Common myeloid progenitor, CD34-positive (primary cell): ENCODE measurements around the gene KLK1.

Experiments
- CTCF ChIA-PET: fragments of 350-600 bp; sonication (Branson Sonifier 250); formaldehyde crosslinking; loops from one replicate; lab custom pipeline; 2021; ENCODE audit warnings: antibody characterized with exemption; lab: Charles Lee
- POLR2A ChIA-PET: fragments of 350-600 bp; sonication (Branson Sonifier 250); formaldehyde crosslinking; loops from one replicate; lab custom pipeline; 2021; ENCODE audit warnings: antibody characterized with exemption; lab: Charles Lee
- DNase-seq, 3 donors: peaks; one replicate each; pipeline versions ENCODE4 v3.0.0 to v3.0.0-alpha.2; 2013
- H3K27ac ChIP-seq, 2 experiments: 1 replicate in 1 of 2; 2 replicates in 1 of 2; pipeline ENCODE4 v1.7.0; 2013; ENCODE audit warnings: inconsistent platforms in 2 of 2, low read length in 2 of 2, mild to moderate bottlenecking in 2 of 2, low read depth in 1 of 2, moderate library complexity in 1 of 2; ENCODE audit not compliant: severe bottlenecking in 2 of 2, insufficient read depth in 1 of 2, poor library complexity in 1 of 2
- H3K27me3 ChIP-seq, 5 experiments: replicated peaks in 2 of 5; 1 replicate in 3 of 5; 2 replicates in 2 of 5; pipeline versions ENCODE4 v1.6.1 to v1.7.0; 2013; ENCODE audit warnings: low read length in 4 of 5, mild to moderate bottlenecking in 2 of 5, moderate library complexity in 2 of 5, inconsistent platforms in 1 of 5; ENCODE audit not compliant: insufficient read depth in 5 of 5, control insufficient read depth in 4 of 5
- H3K36me3 ChIP-seq, 4 experiments: 1 replicate in 2 of 4; 2 replicates in 2 of 4; pipeline versions ENCODE4 v1.6.1 to v1.7.0; 2013; ENCODE audit warnings: low read length in 3 of 4, control low read depth in 1 of 4, mild to moderate bottlenecking in 1 of 4; ENCODE audit not compliant: control insufficient read depth in 4 of 4, insufficient read depth in 4 of 4
- H3K4me1 ChIP-seq, 4 experiments: 1 replicate in 3 of 4; 2 replicates in 1 of 4; pipeline versions ENCODE4 v1.6.1 to v1.7.1; 2013; ENCODE audit warnings: low read length in 3 of 4, mild to moderate bottlenecking in 3 of 4, control low read depth in 1 of 4, inconsistent platforms in 1 of 4, moderate library complexity in 1 of 4; ENCODE audit not compliant: control insufficient read depth in 4 of 4, insufficient read depth in 4 of 4; ENCODE audit errors: control extremely low read depth in 1 of 4
- H3K4me3 ChIP-seq, 7 experiments: 1 replicate in 4 of 7; 2 replicates in 3 of 7; pipeline versions ENCODE4 v1.5.1 to v1.7.0; 2013; ENCODE audit warnings: mild to moderate bottlenecking in 7 of 7, low read length in 6 of 7, moderate library complexity in 6 of 7, inconsistent platforms in 2 of 7, low read depth in 2 of 7, control low read depth in 1 of 7; ENCODE audit not compliant: insufficient read depth in 4 of 7, control insufficient read depth in 1 of 7; ENCODE audit errors: extremely low read depth in 1 of 7
- H3K9me3 ChIP-seq, 5 experiments: 1 replicate in 4 of 5; 2 replicates in 1 of 5; pipeline versions ENCODE4 v1.6.1 to v1.7.1; 2013; ENCODE audit warnings: low read length in 4 of 5, mild to moderate bottlenecking in 2 of 5, inconsistent platforms in 1 of 5, low read depth in 1 of 5, moderate library complexity in 1 of 5; ENCODE audit not compliant: control insufficient read depth in 4 of 5, insufficient read depth in 2 of 5; ENCODE audit errors: control extremely low read depth in 1 of 5
- WGBS: methylation state at CpG from one replicate; pipeline ENCODE4 v1.1.5; 2013; ENCODE audit not compliant: insufficient coverage; 5-methylcytosine and 5-hydroxymethylcytosine counted together

Gene KLK1

DNA sequence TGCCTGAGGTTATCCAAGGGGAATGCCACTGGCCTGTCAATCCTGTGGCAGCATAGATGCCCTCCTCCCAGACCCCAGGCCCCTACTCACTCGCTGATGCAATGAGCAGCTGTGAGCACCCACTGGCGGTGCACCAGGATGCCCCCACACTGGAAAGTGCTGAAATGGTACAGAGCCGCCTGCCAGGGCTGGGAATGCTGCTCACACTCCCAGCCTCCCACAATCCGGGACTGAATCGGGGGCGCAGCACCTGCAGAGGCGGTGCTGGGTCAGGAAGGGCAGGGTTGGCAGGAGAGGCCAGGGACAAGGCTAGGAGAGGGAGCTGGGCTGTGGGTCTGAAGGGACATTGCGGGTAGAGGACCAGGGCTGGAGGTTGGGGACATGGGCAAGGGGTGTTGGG lies 2.0 kb downstream of the KLK1 start:
- Histone ChIP-seq H3K4me3 (no peak overlapping the region), H3K4me1 (peaks cover 0 to 15% (median 10%) of the 10 kb centered on the region in 4 experiments), H3K27ac (no peak overlapping the region), H3K36me3 (no peaks in the 10 kb centered on the region), H3K9me3 (peaks cover 0 to 2% (median 0%) of the 10 kb centered on the region in 5 experiments), H3K27me3 (peaks cover 2 to 86% (median 39%) of the 10 kb centered on the region in 5 experiments)
- no peak for DNase-seq
- ChIA-PET CTCF (no interaction called here), POLR2A (no interaction called here)
- 57% methylated on average over 7 of the region's 8 CpGs for WGBS

DNA sequence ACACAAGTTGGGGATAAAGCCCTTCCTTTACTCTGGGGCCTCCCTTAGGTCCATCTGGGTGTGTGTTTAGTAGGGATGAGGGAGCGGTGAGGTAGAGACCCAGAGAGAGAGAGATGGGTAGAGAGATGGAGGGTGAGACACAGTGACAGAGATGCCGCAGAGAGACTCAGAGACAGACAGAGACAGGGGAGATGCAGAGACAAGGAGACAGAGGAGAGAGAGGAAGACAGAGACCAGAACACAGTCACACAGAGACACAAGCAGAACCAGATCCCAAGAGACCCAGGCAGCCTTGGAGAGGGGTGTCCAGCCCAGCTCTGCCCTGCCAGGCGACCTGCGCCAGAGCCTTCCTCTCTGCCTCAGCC lies 2.4 kb downstream of the KLK1 start:
- ChIA-PET POLR2A (no interaction called here), CTCF (no interaction called here)
- 63% methylated on average over 2 of the region's 4 CpGs for WGBS
- Histone ChIP-seq H3K36me3 (no peaks in the 10 kb centered on the region), H3K27ac (peak overlapping the region in 1 of 2 experiments; percentile 54), H3K27me3 (peaks cover 4 to 86% (median 43%) of the 10 kb centered on the region in 5 experiments), H3K4me1 (peaks cover 0 to 15% (median 10%) of the 10 kb centered on the region in 4 experiments), H3K4me3 (no peak overlapping the region), H3K9me3 (no peaks in the 10 kb centered on the region)
- no peak for DNase-seq

DNA sequence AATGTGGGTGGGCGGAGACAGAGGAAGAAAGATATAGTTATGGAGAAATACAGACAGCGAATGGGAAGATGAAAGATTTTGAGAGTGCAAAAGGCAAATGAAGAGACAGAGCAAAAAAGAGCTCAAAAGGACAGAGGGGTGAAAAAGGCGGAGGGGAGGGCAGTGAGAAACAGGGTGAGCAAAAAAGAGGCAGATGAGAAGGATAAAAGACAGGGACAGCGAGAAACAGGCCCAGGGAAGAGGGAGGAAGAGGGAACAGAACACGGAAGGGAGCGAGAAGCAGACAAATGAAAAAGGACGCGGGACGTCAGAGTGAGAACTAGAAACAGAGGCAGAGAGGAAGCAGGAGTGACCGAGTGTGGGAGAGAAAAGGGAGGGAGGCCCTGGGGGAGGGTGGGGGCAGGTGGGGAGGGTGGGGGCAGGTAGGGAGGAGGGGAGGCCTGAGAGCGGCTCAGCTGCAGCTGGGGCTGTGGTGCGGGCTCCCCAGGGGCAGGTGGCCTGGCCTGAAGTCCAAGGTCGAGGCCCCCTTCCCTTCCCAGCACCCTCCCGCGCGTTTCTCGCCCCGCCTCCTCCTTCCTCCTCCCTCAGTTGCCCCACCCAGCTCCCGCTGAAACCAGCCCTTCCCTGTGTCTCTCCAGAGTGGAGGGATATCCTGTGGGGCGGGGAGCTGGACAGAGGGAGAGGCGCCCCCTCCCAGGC lies 2.9 kb downstream of the KLK1 start:
- Histone ChIP-seq H3K9me3 (peaks cover 0 to 3% (median 0%) of the 10 kb centered on the region in 5 experiments), H3K36me3 (no peaks in the 10 kb centered on the region), H3K4me1 (peaks cover 0 to 15% (median 10%) of the 10 kb centered on the region in 4 experiments), H3K27ac (peak overlapping the region in 1 of 2 experiments; percentile 54), H3K27me3 (peaks cover 5 to 90% (median 41%) of the 10 kb centered on the region in 5 experiments), H3K4me3 (no peak overlapping the region)
- ChIA-PET POLR2A (no interaction called here), CTCF (no interaction called here)
- DNase-seq, result no peak
- WGBS, result 9% methylated on average over 12 of the region's 21 CpGs

DNA sequence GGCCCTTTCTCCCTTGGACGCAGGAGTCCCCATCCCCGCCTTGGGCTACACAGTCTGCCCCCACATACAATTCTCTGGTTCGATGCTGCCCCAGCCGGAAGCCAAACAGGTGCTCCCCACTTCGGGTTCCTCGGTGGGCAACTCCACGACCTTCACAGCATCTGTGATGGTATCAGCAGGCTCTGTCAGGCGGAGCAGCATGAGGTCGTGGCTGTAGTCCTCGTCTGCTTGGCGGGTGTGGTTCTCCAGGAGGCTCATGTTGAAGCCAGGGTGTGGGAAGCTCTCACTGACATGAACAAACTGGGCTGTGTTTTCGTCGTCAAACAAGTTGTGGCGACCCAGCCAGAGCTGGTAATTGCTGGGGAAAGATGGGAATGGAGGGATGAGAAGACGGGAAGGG lies 3.5 kb downstream of the KLK1 start:
- H3K27ac ChIP-seq, result no peak overlapping the region
- WGBS, result 2% methylated on average over 9 of the region's 15 CpGs
- ChIA-PET CTCF (no interaction called here), POLR2A (no interaction called here)
- no peak for DNase-seq
- H3K9me3 ChIP-seq, result peaks cover 0 to 7% (median 0%) of the 10 kb centered on the region in 5 experiments
- H3K36me3 ChIP-seq, result no peaks in the 10 kb centered on the region
- no peak overlapping the region for H3K4me3 ChIP-seq
- peaks cover 0 to 15% (median 10%) of the 10 kb centered on the region in 4 experiments for H3K4me1 ChIP-seq
- peaks cover 5 to 95% (median 40%) of the 10 kb centered on the region in 5 experiments for H3K27me3 ChIP-seq

DNA sequence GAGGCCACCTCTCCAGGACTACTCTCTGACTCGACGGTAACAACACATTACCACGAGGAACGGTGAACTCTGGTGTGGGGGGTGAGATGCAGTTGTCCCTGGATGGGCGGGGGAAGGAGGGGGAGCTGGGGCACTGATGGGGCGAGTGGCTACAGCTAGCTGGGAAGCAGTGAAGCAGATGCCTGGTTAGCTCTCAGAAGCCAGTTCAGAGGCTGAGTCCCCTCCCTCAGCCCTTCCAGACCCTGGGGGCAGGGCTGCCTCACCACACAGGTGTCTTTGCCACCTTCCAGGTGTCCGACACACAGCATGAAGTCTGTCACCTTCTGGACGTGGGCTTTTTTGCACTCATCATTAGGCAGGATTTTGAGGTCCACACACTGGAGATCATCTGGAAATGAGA lies 4.0 kb downstream of the KLK1 start:
- CTCF ChIA-PET, result no interaction called here

DNA sequence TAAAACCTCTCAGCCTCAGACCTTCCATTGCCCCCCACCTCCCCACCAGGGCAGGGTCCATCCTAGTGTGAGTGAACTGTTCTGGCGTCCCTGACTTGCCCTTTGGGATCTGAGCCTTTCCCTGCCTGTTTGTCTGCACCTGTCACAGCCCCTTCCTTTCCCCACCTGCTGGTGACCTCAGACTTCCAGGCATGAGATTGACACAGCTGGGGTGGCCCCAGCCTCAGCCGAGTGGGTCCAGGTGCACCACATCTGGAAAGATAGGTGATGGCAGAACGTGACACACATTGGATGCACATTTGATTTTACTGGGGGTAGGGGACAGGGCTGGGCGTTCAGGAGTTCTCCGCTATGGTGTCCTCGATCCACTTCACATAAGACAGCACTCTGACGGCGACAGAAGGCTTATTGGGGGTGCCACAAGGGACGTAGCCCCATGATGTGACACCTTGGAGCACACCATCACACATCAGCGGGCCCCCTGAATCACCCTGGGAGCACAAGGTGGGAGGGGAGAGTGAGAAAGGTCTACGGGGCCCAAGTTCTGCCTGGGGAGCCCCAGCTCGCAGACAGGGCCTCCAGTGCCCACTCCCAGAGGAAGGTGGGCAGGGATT lies 4.6 kb downstream of the KLK1 start:
- no peak overlapping the region for H3K4me3 ChIP-seq
- H3K27me3 ChIP-seq, result peaks cover 10 to 97% (median 42%) of the 10 kb centered on the region in 5 experiments
- H3K27ac ChIP-seq, result no peak overlapping the region
- CTCF ChIA-PET, result no interaction called here
- DNase-seq, result no peak
- H3K36me3 ChIP-seq, result no peaks in the 10 kb centered on the region
- POLR2A ChIA-PET, result no interaction called here
- H3K9me3 ChIP-seq, result peaks cover 0 to 7% (median 0%) of the 10 kb centered on the region in 5 experiments
- 67% methylated on average over 9 of the region's 12 CpGs for WGBS
- peaks cover 0 to 15% (median 10%) of the 10 kb centered on the region in 4 experiments for H3K4me1 ChIP-seq

More for the DNA sequence above, 4.0 kb downstream of the KLK1 start:
- DNase-seq, result no peak
- WGBS, result 35% methylated on average over 6 of the region's 8 CpGs
- H3K4me1 ChIP-seq, result peaks cover 0 to 15% (median 10%) of the 10 kb centered on the region in 4 experiments
- H3K9me3 ChIP-seq, result peaks cover 0 to 7% (median 0%) of the 10 kb centered on the region in 5 experiments
- POLR2A ChIA-PET, result no interaction called here
- H3K4me3 ChIP-seq, result no peak overlapping the region
- H3K36me3 ChIP-seq, result no peaks in the 10 kb centered on the region
- H3K27ac ChIP-seq, result no peak overlapping the region
- H3K27me3 ChIP-seq, result peaks cover 5 to 98% (median 40%) of the 10 kb centered on the region in 5 experiments
